Ectodermal cell (in vitro differentiated cells): Measurements from ENCODE around the gene PLEKHS1.

Experiments used
- H3K27ac ChIP-seq: 2 replicates; pipeline ENCODE4 v1.7.0; 2013; ENCODE audit warnings: mild to moderate bottlenecking, low read depth, low read length; ENCODE audit not compliant: insufficient read depth, poor library complexity, severe bottlenecking
- H3K27me3 ChIP-seq: 2 replicates; pipeline ENCODE4 v1.7.0; 2013; ENCODE audit warnings: mild to moderate bottlenecking, low read length; ENCODE audit not compliant: insufficient read depth, control insufficient read depth, poor library complexity, severe bottlenecking
- H3K36me3 ChIP-seq: one replicate; pipeline ENCODE4 v1.7.0; 2013; ENCODE audit warnings: low read length; ENCODE audit not compliant: control insufficient read depth, insufficient read depth
- H3K4me1 ChIP-seq: one replicate; pipeline ENCODE4 v1.7.0; 2013; ENCODE audit warnings: low read length; ENCODE audit not compliant: control insufficient read depth, insufficient read depth
- H3K4me3 ChIP-seq: 2 replicates; pipeline ENCODE4 v1.7.0; 2013; ENCODE audit warnings: low read depth, low read length, control low read depth; ENCODE audit not compliant: insufficient read depth
- H3K9me3 ChIP-seq: 2 replicates; pipeline ENCODE4 v1.7.0; 2013; ENCODE audit warnings: mild to moderate bottlenecking, low read length, moderate library complexity; ENCODE audit not compliant: control insufficient read depth
- WGBS, 2 experiments: methylation state at CpG; one replicate each; pipeline ENCODE4 v1.1.7; 2013; ENCODE audit warnings: missing lambda C conversion rate in 2 of 2; 5-methylcytosine and 5-hydroxymethylcytosine counted together

PLEKHS1 gene

DNA sequence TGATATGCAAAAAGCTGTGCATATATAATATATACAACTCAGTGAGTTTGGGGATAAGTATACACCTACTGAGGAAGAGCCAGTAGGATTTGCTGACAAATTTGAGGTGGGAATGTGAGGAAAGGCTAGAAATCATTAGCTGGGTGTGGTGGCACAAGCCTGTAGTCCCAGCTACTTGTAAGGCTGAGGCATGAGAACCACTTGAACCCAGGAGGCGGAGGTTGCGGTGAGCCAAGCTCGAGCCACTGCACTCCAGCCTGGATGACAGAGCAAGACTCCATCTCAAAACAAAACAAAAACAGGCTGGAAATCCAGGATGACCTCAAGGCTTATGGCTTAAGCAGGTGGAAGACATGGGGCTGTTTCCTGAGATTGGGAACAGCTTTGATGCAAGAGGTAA, 10.6 kb upstream of the PLEKHS1 start:
- H3K27me3 ChIP-seq: no peaks in the 10 kb centered on the region
- H3K9me3 ChIP-seq: no peaks in the 10 kb centered on the region
- H3K36me3 ChIP-seq: no peaks in the 10 kb centered on the region
- no peak overlapping the region for H3K4me3 ChIP-seq
- 88 to 94% methylated on average over 3 of the region's 3 CpGs for WGBS, 2 experiments
- H3K4me1 ChIP-seq: no peaks in the 10 kb centered on the region
- H3K27ac ChIP-seq: no peak overlapping the region

DNA sequence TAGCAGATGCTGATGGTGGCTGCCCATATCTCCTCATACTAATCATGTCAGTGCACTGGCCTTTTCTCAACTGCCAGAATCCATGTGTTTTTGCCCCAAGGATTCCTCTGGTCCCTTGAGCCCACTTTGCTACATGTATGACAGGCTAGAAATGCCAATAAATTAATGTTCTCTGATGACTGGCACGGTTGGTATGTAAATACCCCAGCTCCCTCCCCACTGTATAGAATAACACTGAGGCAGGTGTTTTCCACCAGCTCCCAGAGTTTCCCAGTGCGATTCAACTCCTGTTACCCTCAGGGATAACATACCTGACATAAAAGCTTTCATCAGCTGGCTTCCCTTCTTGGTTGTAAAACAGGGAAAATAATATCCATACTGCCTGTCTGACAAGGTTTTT, 9.0 kb upstream of the PLEKHS1 start:
- Histone ChIP-seq H3K27me3 (no peaks in the 10 kb centered on the region), H3K4me3 (no peak overlapping the region)
- WGBS, 2 experiments: 90 to 92% methylated on average over 2 of the region's 2 CpGs

GRCh38 chr10:113743594-113743993, 7.9 kb upstream of the PLEKHS1 start:
- Histone ChIP-seq H3K36me3 (no peaks in the 10 kb centered on the region), H3K4me3 (no peak overlapping the region), H3K27me3 (no peaks in the 10 kb centered on the region), H3K9me3 (no peaks in the 10 kb centered on the region), H3K4me1 (no peaks in the 10 kb centered on the region), H3K27ac (no peak overlapping the region)

More for the DNA sequence above, 9.0 kb upstream of the PLEKHS1 start:
- Histone ChIP-seq H3K9me3 (no peaks in the 10 kb centered on the region), H3K4me1 (no peaks in the 10 kb centered on the region), H3K36me3 (no peaks in the 10 kb centered on the region), H3K27ac (no peak overlapping the region)

DNA sequence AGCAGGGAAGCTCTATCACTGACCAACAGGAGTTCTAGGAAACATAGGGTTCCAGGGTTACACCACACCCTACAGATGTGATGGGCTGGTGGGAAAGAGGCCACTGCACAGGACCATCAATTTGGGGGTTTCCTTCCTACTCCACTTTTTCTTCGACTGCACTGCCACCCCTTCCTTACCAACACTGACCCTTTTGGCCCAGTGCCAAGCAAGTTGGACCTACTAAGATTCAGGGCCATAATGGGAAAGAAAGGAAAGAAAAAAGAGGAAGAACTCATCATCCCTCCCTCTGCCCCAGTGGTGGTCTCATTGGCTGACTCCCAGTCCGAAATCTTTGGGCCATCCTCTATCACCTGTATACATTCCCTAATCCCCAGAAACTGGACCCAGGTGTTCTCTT, 6.1 kb upstream of the PLEKHS1 start:
- no peaks in the 10 kb centered on the region for H3K4me1 ChIP-seq
- no peaks in the 10 kb centered on the region for H3K36me3 ChIP-seq
- no peaks in the 10 kb centered on the region for H3K27me3 ChIP-seq
- H3K27ac ChIP-seq: no peak overlapping the region
- H3K9me3 ChIP-seq: no peaks in the 10 kb centered on the region
- no peak overlapping the region for H3K4me3 ChIP-seq
- 90 to 98% methylated on average over 2 of the region's 2 CpGs for WGBS, 2 experiments

DNA sequence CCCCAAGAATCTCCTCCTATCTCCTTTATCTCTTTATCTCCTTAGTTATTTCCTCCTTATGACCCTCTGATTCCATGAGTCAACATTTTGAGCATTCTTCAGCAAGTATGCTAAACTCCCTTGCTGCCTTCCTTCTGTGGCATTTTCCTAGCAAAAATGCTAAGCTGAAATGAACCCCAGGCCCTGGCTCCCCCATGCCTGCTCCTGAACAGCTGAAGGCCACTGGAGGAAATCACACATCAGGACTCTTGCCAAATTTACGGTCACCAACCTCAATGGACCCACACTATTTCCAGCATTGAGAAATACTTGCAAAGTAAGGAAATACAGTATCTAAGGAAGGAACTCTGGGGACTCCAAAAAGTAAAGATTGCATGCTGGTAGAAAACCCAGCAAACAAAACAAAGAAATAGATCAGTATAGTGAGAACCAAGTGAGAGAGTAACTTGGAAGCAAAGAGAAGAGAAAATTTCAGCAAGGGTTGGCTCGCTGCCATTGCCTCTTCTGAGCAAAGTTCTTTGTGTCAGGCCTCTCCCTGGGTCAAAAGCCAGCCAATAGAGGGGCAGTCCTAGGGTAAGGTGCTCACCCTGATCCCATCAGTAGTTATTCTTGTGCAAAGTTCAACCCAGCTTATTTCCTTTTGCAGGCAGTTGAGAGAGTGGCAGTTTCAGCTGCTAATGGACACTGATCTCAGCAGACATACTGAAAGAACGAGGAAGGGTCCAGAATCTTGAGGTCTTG, 5.1 kb upstream of the PLEKHS1 start:
- 87 to 91% methylated on average over 3 of the region's 3 CpGs for WGBS, 2 experiments
- H3K4me3 ChIP-seq: no peak overlapping the region
- H3K4me1 ChIP-seq: no peaks in the 10 kb centered on the region
- H3K27me3 ChIP-seq: no peaks in the 10 kb centered on the region
- no peaks in the 10 kb centered on the region for H3K36me3 ChIP-seq
- H3K9me3 ChIP-seq: no peaks in the 10 kb centered on the region
- no peak overlapping the region for H3K27ac ChIP-seq

DNA sequence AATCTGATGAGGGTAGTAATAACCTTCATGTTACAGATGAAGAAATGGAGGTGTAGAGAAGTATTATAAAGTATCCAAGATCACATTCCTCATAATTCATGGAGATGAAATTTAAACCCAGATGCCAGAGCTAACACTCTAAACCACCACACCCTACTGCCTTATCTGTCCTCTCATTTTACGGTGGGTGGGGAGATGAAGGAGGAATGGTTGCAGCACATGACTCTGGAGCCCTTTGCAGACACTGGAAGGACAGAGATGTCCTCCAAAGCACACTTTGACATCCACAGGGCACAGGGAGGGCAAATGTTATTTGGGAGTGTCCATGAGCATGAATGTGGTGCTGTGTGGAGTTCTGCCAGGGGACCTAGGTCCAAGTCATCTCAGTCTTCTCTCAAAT, 1.1 kb downstream of the PLEKHS1 start:
- H3K4me3 ChIP-seq: no peak overlapping the region
- H3K4me1 ChIP-seq: no peaks in the 10 kb centered on the region
- no peaks in the 10 kb centered on the region for H3K27me3 ChIP-seq
- no peak overlapping the region for H3K27ac ChIP-seq
- 56% methylated on average over 1 of the region's 1 CpG; no CpG with 5 or more reads in 1 of the 2 experiments for WGBS, 2 experiments
- no peaks in the 10 kb centered on the region for H3K36me3 ChIP-seq
- H3K9me3 ChIP-seq: no peaks in the 10 kb centered on the region

- H3K27me3 ChIP-seq: no peaks in the 10 kb centered on the region
- H3K4me3 ChIP-seq: no peak overlapping the region
- H3K27ac ChIP-seq: no peak overlapping the region
- H3K36me3 ChIP-seq: no peaks in the 10 kb centered on the region
- no peaks in the 10 kb centered on the region for H3K9me3 ChIP-seq
- 94 to 96% methylated on average over 9 of the region's 9 CpGs for whole genome bisulfite sequencing, 2 experiments
- no peaks in the 10 kb centered on the region for H3K4me1 ChIP-seq
These were observed 1.7 kb downstream of the PLEKHS1 start for GRCh38 chr10:113753020-113753692.

- no peaks in the 10 kb centered on the region for H3K36me3 ChIP-seq
- no peaks in the 10 kb centered on the region for H3K27me3 ChIP-seq
- no peak overlapping the region for H3K4me3 ChIP-seq
- no peak overlapping the region for H3K27ac ChIP-seq
- no peaks in the 10 kb centered on the region for H3K9me3 ChIP-seq
- no peaks in the 10 kb centered on the region for H3K4me1 ChIP-seq
- 93 to 98% methylated on average over 3 of the region's 3 CpGs for WGBS, 2 experiments
These were observed 2.6 kb downstream of the PLEKHS1 start for GRCh38 chr10:113754125-113754524.

DNA sequence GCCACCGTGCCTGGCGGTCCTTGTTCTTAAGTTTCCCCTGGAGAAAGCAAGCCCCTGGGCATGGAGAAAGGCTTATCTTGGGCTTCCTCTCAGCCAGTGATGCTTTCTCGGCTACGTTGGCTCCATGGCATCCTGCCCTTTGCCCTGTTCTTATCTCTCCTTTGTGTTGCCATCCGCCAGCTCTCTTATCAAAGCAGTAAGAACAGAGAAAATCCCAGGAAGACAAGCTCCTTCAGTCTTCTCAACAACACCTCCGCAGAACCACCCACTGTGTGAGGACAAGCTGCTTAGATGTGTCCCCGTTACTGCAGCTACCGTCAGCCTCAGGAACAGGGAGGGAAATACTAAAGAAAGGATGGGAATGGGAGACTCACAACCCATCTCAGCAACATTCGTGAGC, 3.3 kb downstream of the PLEKHS1 start:
- 68 to 72% methylated on average over 8 to 9 of the region's 9 CpGs for WGBS, 2 experiments

DNA sequence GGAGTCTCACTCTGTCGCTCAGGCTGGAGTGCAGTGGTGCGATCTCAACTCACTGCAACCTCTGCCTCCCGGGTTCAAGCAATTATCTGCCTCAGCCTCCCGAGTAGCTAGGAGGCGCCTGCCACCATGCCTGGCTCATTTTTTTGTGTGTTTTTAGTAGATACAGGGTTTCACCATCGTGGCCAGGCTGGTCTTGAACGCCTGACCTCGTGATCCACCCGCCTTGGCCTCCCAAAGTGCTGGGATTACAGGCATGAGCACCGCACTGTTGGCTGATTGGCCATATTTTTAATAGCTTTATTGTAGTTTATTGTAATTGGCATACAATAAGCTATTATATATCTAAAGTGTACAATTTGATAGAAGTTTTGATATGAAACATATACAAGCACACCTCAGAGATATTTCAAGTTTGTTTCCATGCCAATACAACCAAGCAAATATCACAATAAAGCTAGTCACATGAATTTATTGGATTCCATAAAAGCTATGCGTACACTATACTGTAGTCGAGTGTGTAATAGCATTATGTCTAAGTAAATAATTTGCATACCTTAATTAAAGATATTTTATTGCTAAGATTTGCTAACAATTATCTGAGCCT, 5.6 kb downstream of the PLEKHS1 start:
- 87 to 94% methylated on average over 10 to 11 of the region's 12 CpGs for WGBS, 2 experiments
- H3K27ac ChIP-seq: no peak overlapping the region
- H3K27me3 ChIP-seq: no peaks in the 10 kb centered on the region
- H3K36me3 ChIP-seq: no peaks in the 10 kb centered on the region
- no peaks in the 10 kb centered on the region for H3K4me1 ChIP-seq
- no peak overlapping the region for H3K4me3 ChIP-seq
- H3K9me3 ChIP-seq: no peaks in the 10 kb centered on the region

More for the DNA sequence above, 3.3 kb downstream of the PLEKHS1 start:
- H3K4me1 ChIP-seq: no peaks in the 10 kb centered on the region
- no peaks in the 10 kb centered on the region for H3K27me3 ChIP-seq
- no peak overlapping the region for H3K27ac ChIP-seq
- no peak overlapping the region for H3K4me3 ChIP-seq
- H3K9me3 ChIP-seq: no peaks in the 10 kb centered on the region
- no peaks in the 10 kb centered on the region for H3K36me3 ChIP-seq
